Hepatic stellate cell (primary cell): ENCODE measurements around the gene RIOX2.

Experiments used
- DNase-seq: peaks from one replicate; pipeline ENCODE4 v3.0.0; 2011; ENCODE audit warnings: low spot score

The RIOX2 gene

GRCh38 chr3:97990624-97991292 is 18.5 kb upstream of the RIOX2 start:
- DNase-seq = no peak

- no peak for DNase-seq
Measured at GRCh38 chr3:97988784-97989568, 16.7 kb upstream of the RIOX2 start.

GRCh38 chr3:97987306-97987705 is 15.1 kb upstream of the RIOX2 start:
- DNase-seq = no peak

GRCh38 chr3:97983933-97984491 is 11.8 kb upstream of the RIOX2 start:
- DNase-seq = no peak

- DNase-seq = peak; percentile 12
Measured at GRCh38 chr3:97981886-97982285, 9.7 kb upstream of the RIOX2 start.

GRCh38 chr3:97979610-97980009 is 7.4 kb upstream of the RIOX2 start:
- DNase-seq = no peak

GRCh38 chr3:97975466-97975865 is 3.2 kb upstream of the RIOX2 start:
- no peak for DNase-seq

- no peak for DNase-seq
Measured at GRCh38 chr3:97974996-97975395, 2.8 kb upstream of the RIOX2 start.

GRCh38 chr3:97972976-97973375 is 745 bp upstream of the RIOX2 start:
- no peak for DNase-seq

- DNase-seq = no peak
Measured at GRCh38 chr3:97970956-97971620, 1.1 kb downstream of the RIOX2 start.

- DNase-seq = no peak
Measured at GRCh38 chr3:97970156-97970555, 2.1 kb downstream of the RIOX2 start.

- DNase-seq = no peak
Measured at GRCh38 chr3:97969541-97969940, 2.7 kb downstream of the RIOX2 start.

GRCh38 chr3:97968376-97968775 is 3.9 kb downstream of the RIOX2 start:
- no peak for DNase-seq

GRCh38 chr3:97967966-97968365 is 4.3 kb downstream of the RIOX2 start:
- DNase-seq = no peak

GRCh38 chr3:97960993-97961766 is 11.1 kb downstream of the RIOX2 start:
- DNase-seq = no peak

- DNase-seq = no peak
Measured at GRCh38 chr3:97960551-97960950, 11.7 kb downstream of the RIOX2 start.

GRCh38 chr3:97959872-97960271 is 12.4 kb downstream of the RIOX2 start:
- DNase-seq = no peak

GRCh38 chr3:97958796-97959195 is 13.4 kb downstream of the RIOX2 start:
- no peak for DNase-seq

- peak; percentile 27 for DNase-seq
Measured at GRCh38 chr3:97958396-97958795, 13.8 kb downstream of the RIOX2 start.

GRCh38 chr3:97957617-97958311 is 14.5 kb downstream of the RIOX2 start:
- no peak for DNase-seq

- DNase-seq = no peak
Measured at GRCh38 chr3:97956051-97956450, 16.2 kb downstream of the RIOX2 start.
